ENCODE results near the gene IMMP2L.

Gene IMMP2L

GRCh38 chr7:111352319-111352718 lies 210.0 kb downstream of the IMMP2L start:
- TF ChIP-seq, protein P1, sequence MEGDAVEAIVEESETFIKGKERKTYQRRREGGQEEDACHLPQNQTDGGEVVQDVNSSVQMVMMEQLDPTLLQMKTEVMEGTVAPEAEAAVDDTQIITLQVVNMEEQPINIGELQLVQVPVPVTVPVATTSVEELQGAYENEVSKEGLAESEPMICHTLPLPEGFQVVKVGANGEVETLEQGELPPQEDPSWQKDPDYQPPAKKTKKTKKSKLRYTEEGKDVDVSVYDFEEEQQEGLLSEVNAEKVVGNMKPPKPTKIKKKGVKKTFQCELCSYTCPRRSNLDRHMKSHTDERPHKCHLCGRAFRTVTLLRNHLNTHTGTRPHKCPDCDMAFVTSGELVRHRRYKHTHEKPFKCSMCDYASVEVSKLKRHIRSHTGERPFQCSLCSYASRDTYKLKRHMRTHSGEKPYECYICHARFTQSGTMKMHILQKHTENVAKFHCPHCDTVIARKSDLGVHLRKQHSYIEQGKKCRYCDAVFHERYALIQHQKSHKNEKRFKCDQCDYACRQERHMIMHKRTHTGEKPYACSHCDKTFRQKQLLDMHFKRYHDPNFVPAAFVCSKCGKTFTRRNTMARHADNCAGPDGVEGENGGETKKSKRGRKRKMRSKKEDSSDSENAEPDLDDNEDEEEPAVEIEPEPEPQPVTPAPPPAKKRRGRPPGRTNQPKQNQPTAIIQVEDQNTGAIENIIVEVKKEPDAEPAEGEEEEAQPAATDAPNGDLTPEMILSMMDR (IDR thresholded peaks at IDR 0.05; ENCODE audit: low read length, missing control alignments): no peak
- no peak overlapping the region for H3K4me3 ChIP-seq (replicated peaks; ENCODE audit: low read depth, low read length)
- DNase-seq (ENCODE audit: low read depth): no peak

GRCh38 chr7:111346219-111346618 lies 216.1 kb downstream of the IMMP2L start:
- no peak overlapping the region for H3K4me3 ChIP-seq (replicated peaks; ENCODE audit: low read depth, low read length)
- DNase-seq (ENCODE audit: low read depth): no peak
- TF ChIP-seq, protein P1 (IDR thresholded peaks at IDR 0.05; ENCODE audit: low read length, missing control alignments): no peak

GRCh38 chr7:111343017-111343416 lies 219.3 kb downstream of the IMMP2L start:
- no peak for DNase-seq (ENCODE audit: low read depth)
- no peak overlapping the region for H3K4me3 ChIP-seq (replicated peaks; ENCODE audit: low read depth, low read length)
- TF ChIP-seq, protein P1 (IDR thresholded peaks at IDR 0.05; ENCODE audit: low read length, missing control alignments): no peak

DNA sequence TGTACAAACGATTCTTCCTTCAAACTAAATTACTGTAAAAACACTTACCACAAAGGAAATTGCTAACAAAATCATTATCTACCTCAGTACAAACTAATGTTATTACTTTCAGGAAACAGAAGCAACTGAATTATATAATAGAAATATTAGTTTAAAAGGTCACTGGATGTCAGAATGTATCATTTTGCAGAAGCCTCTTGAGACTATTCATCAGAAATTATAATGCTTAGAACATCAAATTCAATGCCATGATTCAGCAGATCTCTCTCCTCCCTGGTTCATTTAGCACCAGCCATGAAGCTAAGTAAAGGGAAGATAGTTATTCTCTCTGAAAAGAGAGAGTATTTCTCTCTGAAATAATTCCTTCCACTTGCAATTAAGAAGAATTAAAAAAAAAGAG lies 223.3 kb downstream of the IMMP2L start:
- no peak for DNase-seq (ENCODE audit: low read depth)
- TF ChIP-seq, protein P1 (IDR thresholded peaks at IDR 0.05; ENCODE audit: low read length, missing control alignments): no peak
- H3K4me3 ChIP-seq (replicated peaks; ENCODE audit: low read depth, low read length): no peak overlapping the region

DNA sequence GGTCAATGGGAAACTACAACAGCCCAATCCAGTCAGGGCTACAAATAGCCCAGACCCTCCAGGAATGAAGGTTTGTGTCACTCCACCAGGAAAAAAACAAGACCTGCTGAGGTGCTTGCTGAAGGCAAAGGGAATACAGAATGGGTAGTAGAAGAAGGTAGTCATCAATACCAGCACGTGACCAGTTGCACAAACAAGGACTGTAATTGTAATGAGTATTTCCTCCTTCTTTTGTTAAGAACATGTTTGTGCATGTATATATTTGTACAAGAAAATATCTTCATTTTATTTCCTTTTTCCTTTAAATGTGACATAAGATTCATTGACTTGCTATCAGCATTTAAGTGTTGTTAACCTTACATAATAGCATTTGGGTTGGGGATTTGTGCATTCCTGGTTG lies 229.3 kb downstream of the IMMP2L start:
- TF ChIP-seq, protein P1 (IDR thresholded peaks at IDR 0.05; ENCODE audit: low read length, missing control alignments): no peak
- no peak overlapping the region for H3K4me3 ChIP-seq (replicated peaks; ENCODE audit: low read depth, low read length)
- DNase-seq (ENCODE audit: low read depth): no peak

- TF ChIP-seq, protein P1 (IDR thresholded peaks at IDR 0.05; ENCODE audit: low read length, missing control alignments): no peak
- no peak overlapping the region for H3K4me3 ChIP-seq (replicated peaks; ENCODE audit: low read depth, low read length)
- DNase-seq (ENCODE audit: low read depth): no peak
Observed at GRCh38 chr7:111330235-111330523, 232.1 kb downstream of the IMMP2L start.

DNA sequence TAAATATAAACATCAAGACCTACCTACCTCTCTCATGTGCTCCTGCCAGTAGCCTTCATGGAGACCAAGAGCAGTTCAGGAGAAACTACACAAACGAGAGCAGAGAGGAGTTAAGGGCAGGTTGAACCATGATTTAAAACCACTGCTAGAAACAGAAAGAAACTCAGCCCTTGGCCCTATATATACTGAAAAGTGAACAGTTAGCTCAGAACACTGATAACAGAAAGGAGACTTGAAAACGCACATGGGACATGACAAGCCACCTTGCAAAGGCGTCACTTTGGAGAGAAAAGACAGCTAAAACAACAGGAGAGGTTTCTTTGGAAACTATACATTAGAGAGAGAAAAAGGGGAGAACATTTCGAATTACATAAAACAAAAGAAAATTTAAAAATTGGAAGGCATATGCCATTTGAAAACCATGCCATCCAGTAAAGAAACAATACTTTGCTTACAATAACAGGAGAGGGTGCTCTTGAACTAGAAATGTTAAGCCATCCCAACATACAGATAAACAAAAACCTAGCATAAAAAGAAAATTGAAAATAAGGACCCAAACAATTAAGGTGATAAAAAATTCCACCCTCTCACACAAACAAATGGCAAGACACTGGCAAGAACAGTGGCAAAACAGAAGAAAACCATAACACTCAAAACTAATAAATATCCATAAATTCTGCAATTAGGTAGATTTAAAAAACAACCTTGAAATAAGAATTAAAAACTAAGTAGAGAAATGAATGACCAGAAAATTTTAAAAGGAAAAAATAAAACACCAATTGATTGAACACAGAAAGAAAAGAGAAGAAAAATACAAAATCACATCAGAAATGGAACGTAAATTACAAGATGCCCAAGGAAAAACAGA lies 232.7 kb downstream of the IMMP2L start:
- H3K4me3 ChIP-seq (replicated peaks; ENCODE audit: low read depth, low read length): no peak overlapping the region
- TF ChIP-seq, protein P1 (IDR thresholded peaks at IDR 0.05; ENCODE audit: low read length, missing control alignments): peak; percentile 10
- peak; percentile 46 for DNase-seq (ENCODE audit: low read depth)

All from fibroblast of pulmonary artery (primary cell).